WTC11 (cell line): Measurements from ENCODE around the gene KCNQ2. TPM values are rescaled to one million over a fixed set of nuclear protein-coding genes. Genes with fewer than 3 reads are reported as not detected.

Experiments used
- ATAC-seq: fragments of 200-7000 bp; cut with Tn5 transposase; 2 replicates; pipeline ENCODE4 v1.10.0; 2021; ENCODE audit warnings: mild to moderate bottlenecking, moderate library complexity
- CTCF ChIA-PET: fragments of 300-600 bp; sonication (Branson Sonifier 250); formaldehyde crosslinking; loops from one replicate; lab custom pipeline; 2021; ENCODE audit warnings: antibody characterized with exemption; lab: Charles Lee
- POLR2A ChIA-PET: fragments of 350-600 bp; sonication (Branson Sonifier 250); formaldehyde crosslinking; loops from one replicate; lab custom pipeline; 2021; ENCODE audit warnings: antibody characterized with exemption; lab: Charles Lee
- DNase-seq: peaks from one replicate; pipeline ENCODE4 v3.0.0; 2021; ENCODE audit warnings: low spot score
- H3K27ac Mint-ChIP-seq: 2 replicates; pipeline ENCODE4 v1.8.0; 2021; ENCODE audit warnings: mixed read lengths
- H3K27me3 Mint-ChIP-seq: 2 replicates; pipeline ENCODE4 v1.8.0; 2021; ENCODE audit warnings: low read depth, mild to moderate bottlenecking, moderate library complexity, mixed read lengths
- H3K36me3 Mint-ChIP-seq: 2 replicates; pipeline ENCODE4 v1.8.0; 2021; ENCODE audit warnings: mixed read lengths
- H3K4me1 Mint-ChIP-seq: 2 replicates; pipeline ENCODE4 v1.8.0; 2022; ENCODE audit warnings: mixed read lengths
- H3K4me3 Mint-ChIP-seq: 2 replicates; pipeline ENCODE4 v1.8.0; 2021; ENCODE audit warnings: mild to moderate bottlenecking, moderate library complexity, mixed read lengths
- H3K9me3 Mint-ChIP-seq: 2 replicates; pipeline ENCODE4 v1.8.0; 2021; ENCODE audit warnings: mixed read lengths
- CDX4 ChIP-seq: fragments of 250-450 bp; sonication (Bioruptor Pico); IDR thresholded peaks from 2 replicates; pipeline ENCODE4 v1.9.0; 2021; ENCODE audit warnings: moderate library complexity, mild to moderate bottlenecking, inconsistent platforms, borderline replicate concordance
- E2F1 ChIP-seq: sonication (generic); formaldehyde crosslinking; IDR thresholded peaks from 2 replicates; pipeline ENCODE4 v1.8.0; 2022; ENCODE audit warnings: mild to moderate bottlenecking, missing genetic modification reagents
- E2F4 ChIP-seq: sonication (generic); formaldehyde crosslinking; IDR thresholded peaks from 2 replicates; pipeline ENCODE4 v1.8.1; 2022; ENCODE audit warnings: low read depth, mild to moderate bottlenecking, moderate library complexity, missing genetic modification reagents, borderline replicate concordance
- ERG ChIP-seq: fragments of 250-450 bp; sonication (Bioruptor Pico); IDR thresholded peaks from 2 replicates; pipeline ENCODE4 v1.8.0; 2021; ENCODE audit warnings: mild to moderate bottlenecking
- ESRRA ChIP-seq: sonication (generic); formaldehyde crosslinking; IDR thresholded peaks from 2 replicates; pipeline ENCODE4 v1.8.1; 2022; ENCODE audit warnings: mild to moderate bottlenecking, missing genetic modification reagents, borderline replicate concordance
- ETV6 ChIP-seq: sonication (generic); formaldehyde crosslinking; IDR thresholded peaks from 2 replicates; pipeline ENCODE4 v1.8.1; 2022; ENCODE audit warnings: mild to moderate bottlenecking, missing genetic modification reagents
- FOXP1 ChIP-seq: sonication (generic); formaldehyde crosslinking; IDR thresholded peaks from 2 replicates; pipeline ENCODE4 v1.8.0; 2022; ENCODE audit warnings: missing genetic modification reagents, mild to moderate bottlenecking, moderate library complexity, borderline replicate concordance
- GABPB1 ChIP-seq: sonication (generic); formaldehyde crosslinking; IDR thresholded peaks from 2 replicates; pipeline ENCODE4 v1.8.1; 2023; ENCODE audit warnings: mild to moderate bottlenecking, missing genetic modification reagents
- HMGA2 ChIP-seq: fragments of 250-450 bp; sonication (Bioruptor Pico); IDR thresholded peaks from 2 replicates; pipeline ENCODE4 v1.4.0; 2021; ENCODE audit warnings: mild to moderate bottlenecking, moderate library complexity
- HMGXB4 ChIP-seq: sonication (generic); formaldehyde crosslinking; IDR thresholded peaks from 2 replicates; pipeline ENCODE4 v1.8.1; 2023; ENCODE audit warnings: mild to moderate bottlenecking, moderate library complexity, missing genetic modification reagents
- IRF2 ChIP-seq: sonication (generic); formaldehyde crosslinking; IDR thresholded peaks from 2 replicates; pipeline ENCODE4 v1.8.0; 2022; ENCODE audit warnings: low read depth, missing genetic modification reagents, borderline replicate concordance
- KAT7 ChIP-seq: sonication (generic); formaldehyde crosslinking; IDR thresholded peaks from 2 replicates; pipeline ENCODE4 v1.8.1; 2023; ENCODE audit warnings: missing genetic modification reagents, mild to moderate bottlenecking, borderline replicate concordance
- NFATC4 ChIP-seq: fragments of 250-450 bp; sonication (Bioruptor Pico); IDR thresholded peaks from 2 replicates; pipeline ENCODE4 v1.9.0; 2021; ENCODE audit warnings: mild to moderate bottlenecking
- NFYB ChIP-seq: sonication (generic); formaldehyde crosslinking; conservative IDR thresholded peaks from 2 replicates; pipeline ENCODE4 v1.8.0; 2022; ENCODE audit warnings: low read depth, missing genetic modification reagents
- NR2C2 ChIP-seq: sonication (generic); formaldehyde crosslinking; IDR thresholded peaks from 2 replicates; pipeline ENCODE4 v1.8.0; 2022; ENCODE audit warnings: mild to moderate bottlenecking, missing genetic modification reagents
- NR3C1 ChIP-seq: sonication (generic); formaldehyde crosslinking; conservative IDR thresholded peaks from 2 replicates; pipeline ENCODE4 v1.8.1; 2023; ENCODE audit warnings: low read depth, mild to moderate bottlenecking, missing genetic modification reagents
- RELA ChIP-seq: sonication (generic); formaldehyde crosslinking; IDR thresholded peaks from 2 replicates; pipeline ENCODE4 v1.8.1; 2022; ENCODE audit warnings: missing genetic modification reagents, mild to moderate bottlenecking, borderline replicate concordance
- TCF7 ChIP-seq: sonication (generic); formaldehyde crosslinking; IDR thresholded peaks from 2 replicates; pipeline ENCODE4 v1.8.0; 2022; ENCODE audit warnings: mild to moderate bottlenecking, low read depth, missing genetic modification reagents, moderate library complexity
- TEAD1 ChIP-seq: sonication (generic); formaldehyde crosslinking; IDR thresholded peaks from 2 replicates; pipeline ENCODE4 v1.8.0; 2022; ENCODE audit warnings: mild to moderate bottlenecking, missing genetic modification reagents
- ZNF138 ChIP-seq: sonication (generic); formaldehyde crosslinking; conservative IDR thresholded peaks from 2 replicates; pipeline ENCODE4 v1.8.1; 2022; ENCODE audit warnings: mild to moderate bottlenecking, moderate library complexity, missing genetic modification reagents
- ZNF416 ChIP-seq: fragments of 250-450 bp; sonication (Bioruptor Pico); IDR thresholded peaks from 2 replicates; pipeline ENCODE4 v1.9.0; 2021; ENCODE audit warnings: mild to moderate bottlenecking, inconsistent platforms
- ZNF425 ChIP-seq: fragments of 250-450 bp; sonication (Bioruptor Pico); conservative IDR thresholded peaks from 2 replicates; pipeline ENCODE4 v1.9.0; 2021; ENCODE audit warnings: mild to moderate bottlenecking
- ZNF512 ChIP-seq: sonication (generic); formaldehyde crosslinking; IDR thresholded peaks from 2 replicates; pipeline ENCODE4 v1.8.1; 2022; ENCODE audit warnings: missing genetic modification reagents, borderline replicate concordance
- ZSCAN18 ChIP-seq: fragments of 250-450 bp; sonication (Bioruptor Pico); IDR thresholded peaks from 2 replicates; pipeline ENCODE4 v2.1.2; 2022; ENCODE audit warnings: mild to moderate bottlenecking, moderate library complexity
- total RNA-seq: library from RNA; stranded (reverse); gene quantifications from 3 replicates; pipeline ENCODE4 v1.2.3, GENCODE V29; 2021

KCNQ2 gene
- total RNA-seq, 1 experiment from 2014 or later: 99.8 TPM

- TF ChIP-seq NFATC4 (CRISPR knock-in tag): no peak
- no peak for TF ChIP-seq E2F1 (CRISPR knock-in tag)
- TF ChIP-seq CDX4 (CRISPR knock-in tag): no peak
- no peak for TF ChIP-seq ZNF425 (CRISPR knock-in tag)
- TF ChIP-seq NFYB (CRISPR knock-in tag): no peak
- TF ChIP-seq TCF7: no peak
- no peak for TF ChIP-seq NR3C1 (CRISPR knock-in tag)
- Mint-ChIP-seq H3K27ac (no peak overlapping the region), H3K36me3 (0 out of 2 replicates have a peak, but pooled peaks cover 2% of the 10 kb centered on the region), H3K9me3 (peaks cover 10% of the 10 kb centered on the region), H3K27me3 (peaks cover 28% of the 10 kb centered on the region), H3K4me1 (no peaks in the 10 kb centered on the region; the same call in 1 of the 2 replicates), H3K4me3 (no peak overlapping the region)
- ATAC-seq: no peak
- DNase-seq: no peak
- ChIA-PET POLR2A (interaction anchor here (1.4 kb wide), 1 partner anchor 15 kb away, joined by 3 read pairs; the partner anchor contains the start of gene PPDPF), CTCF (interaction anchor here (0.9 to 2.4 kb wide), 2 partner anchors 9 to 15 kb away, joined by 3 to 9 read pairs; partner anchors contain the start of gene PPDPF)
These were observed 32.8 kb upstream of the KCNQ2 start for GRCh38 chr20:63505281-63505680.

GRCh38 chr20:63504642-63505041, 32.2 kb upstream of the KCNQ2 start:
- DNase-seq: no peak
- ATAC-seq: no peak
- Mint-ChIP-seq H3K4me1 (no peaks in the 10 kb centered on the region; the same call in 1 of the 2 replicates), H3K27me3 (peaks cover 34% of the 10 kb centered on the region), H3K27ac (no peak overlapping the region), H3K36me3 (0 out of 2 replicates have a peak, but pooled peaks cover 2% of the 10 kb centered on the region), H3K9me3 (peaks cover 10% of the 10 kb centered on the region), H3K4me3 (no peak overlapping the region)
- ChIA-PET POLR2A (interaction anchor here (1.4 kb wide), 1 partner anchor 16 kb away, joined by 3 read pairs; the partner anchor contains the start of gene PPDPF), CTCF (interaction anchor here (0.9 to 2.4 kb wide), 2 partner anchors 8 to 16 kb away, joined by 3 to 9 read pairs; partner anchors contain the start of gene PPDPF)
- TF ChIP-seq HMGXB4 (CRISPR knock-in tag): no peak
- TF ChIP-seq E2F4 (CRISPR knock-in tag): no peak
- TF ChIP-seq ZNF416 (CRISPR knock-in tag): no peak
- TF ChIP-seq KAT7 (CRISPR knock-in tag): no peak
- no peak for TF ChIP-seq ZNF138 (CRISPR knock-in tag)
- no peak for TF ChIP-seq TEAD1 (CRISPR knock-in tag)
- TF ChIP-seq NR2C2 (CRISPR knock-in tag): no peak
- TF ChIP-seq IRF2 (CRISPR knock-in tag): no peak
- TF ChIP-seq RELA (CRISPR knock-in tag): no peak
- no peak for TF ChIP-seq ZNF512 (CRISPR knock-in tag)
- no peak for TF ChIP-seq ERG
- no peak for TF ChIP-seq ZSCAN18
- no peak for TF ChIP-seq ESRRA (CRISPR knock-in tag)
- no peak for TF ChIP-seq HMGA2 (CRISPR knock-in tag)
- no peak for TF ChIP-seq FOXP1 (CRISPR knock-in tag)
- no peak for TF ChIP-seq GABPB1 (CRISPR knock-in tag)
- TF ChIP-seq ETV6 (CRISPR knock-in tag): no peak
